CD4-positive, alpha-beta T cell treated with Interleukin-12 subunit alpha and Interleukin-12 subunit beta, for 1 hour (primary cell): ENCODE data around the gene ALS2.
"Not testable (repeated sequence)": the region's sequence is repeated elsewhere in the genome, so short reads cannot be mapped to it uniquely, and the experiment has no call there.

ENCODE experiments used
- DNase-seq: peaks from one replicate; pipeline ENCODE4 v3.0.0-alpha.2; 2020

ALS2 gene

GRCh38 chr2:201780674-201781493 lies at the start of gene ALS2:
ALS2 (minus strand) TSS chr2:201780933; CDS start chr2:201768885, 12,048 bp downstream.
- DNase-seq = peak; percentile 92

- DNase-seq = no peak
Observed at GRCh38 chr2:201828220-201828619, 47.5 kb upstream of the ALS2 start.

GRCh38 chr2:201827621-201828020 lies 46.9 kb upstream of the ALS2 start:
- no peak for DNase-seq

GRCh38 chr2:201824212-201824611 lies 43.5 kb upstream of the ALS2 start:
- no peak for DNase-seq

GRCh38 chr2:201821080-201821479 lies 40.3 kb upstream of the ALS2 start:
- DNase-seq = no peak

GRCh38 chr2:201820383-201821007 lies 39.8 kb upstream of the ALS2 start:
- no peak for DNase-seq

- DNase-seq = no peak
Observed at GRCh38 chr2:201816657-201817575, 36.2 kb upstream of the ALS2 start.

- no peak for DNase-seq
Observed at GRCh38 chr2:201813996-201814760, 33.4 kb upstream of the ALS2 start.

GRCh38 chr2:201810604-201811003 lies 29.9 kb upstream of the ALS2 start:
- DNase-seq = not testable (repeated sequence)

GRCh38 chr2:201809633-201810032 lies 28.9 kb upstream of the ALS2 start:
- DNase-seq = no peak

GRCh38 chr2:201808027-201808426 lies 27.3 kb upstream of the ALS2 start:
- DNase-seq = no peak

GRCh38 chr2:201807452-201807999 lies 26.8 kb upstream of the ALS2 start:
- no peak for DNase-seq

GRCh38 chr2:201806442-201807170 lies 25.9 kb upstream of the ALS2 start, which contains the start of gene CDK15:
CDK15 (plus strand) TSS chr2:201806537; CDS start chr2:201806665, 128 bp downstream.
- no peak for DNase-seq

- not testable (repeated sequence) for DNase-seq
Observed at GRCh38 chr2:201798914-201799285, 18.2 kb upstream of the ALS2 start.

- no peak for DNase-seq
Observed at GRCh38 chr2:201798252-201798913, 17.6 kb upstream of the ALS2 start.

- no peak for DNase-seq
Observed at GRCh38 chr2:201797175-201797840, 16.6 kb upstream of the ALS2 start.

- DNase-seq = no peak
Observed at GRCh38 chr2:201796478-201796865, 15.7 kb upstream of the ALS2 start.

GRCh38 chr2:201795607-201796477 lies 15.1 kb upstream of the ALS2 start:
- no peak for DNase-seq

GRCh38 chr2:201794294-201794693 lies 13.6 kb upstream of the ALS2 start:
- no peak for DNase-seq
